Gastrocnemius medialis (tissue), 4 donors: ENCODE measurements around the gene ARHGAP9. TPM values are rescaled to one million over a fixed set of nuclear protein-coding genes. Genes with fewer than 3 reads are reported as not detected.

Source experiments
- ATAC-seq, 2 donors: fragments of 150-250 bp; one replicate each; pipeline ENCODE4 v1.9.1; 2016
- DNase-seq, 2 donors: peaks; one replicate each; pipeline ENCODE4 v3.0.0-alpha.2; 2019
- H3K27ac ChIP-seq, 4 donors: fragments of 200-600 bp; sonication (generic); 1 replicate in 1 of 4; 2 replicates in 3 of 4; pipeline ENCODE4 v1.5.1; 2016 to 2018; ENCODE audit warnings: mild to moderate bottlenecking in 2 of 4, moderate library complexity in 1 of 4
- H3K27me3 ChIP-seq, 3 donors: fragments of 200-600 bp; sonication (generic) in 2 of 3; 1 replicate in 1 of 3; 2 replicates in 2 of 3; pipeline versions ENCODE4 v1.5.1 to v1.6.0; 2016 to 2019; ENCODE audit warnings: mild to moderate bottlenecking in 1 of 3, moderate library complexity in 1 of 3
- H3K36me3 ChIP-seq, 2 donors: fragments of 200-600 bp; sonication (generic) in 1 of 2; one replicate each; pipeline ENCODE4 v1.5.1; 2017 to 2018
- H3K4me1 ChIP-seq, 2 donors: fragments of 200-600 bp; sonication (generic) in 1 of 2; one replicate each; pipeline ENCODE4 v1.5.1; 2016 to 2017; ENCODE audit warnings: mild to moderate bottlenecking in 2 of 2
- H3K4me3 ChIP-seq, 4 donors: fragments of 200-600 bp; sonication (generic) in 3 of 4; 1 replicate in 1 of 4; 2 replicates in 3 of 4; pipeline ENCODE4 v1.5.1; 2016 to 2019; ENCODE audit warnings: mild to moderate bottlenecking in 2 of 4
- H3K9me3 ChIP-seq, 3 donors: fragments of 200-600 bp; sonication (generic) in 2 of 3; 1 replicate in 1 of 3; 2 replicates in 2 of 3; pipeline ENCODE4 v1.5.1; 2016 to 2019
- POLR2A ChIP-seq, 2 donors: fragments of 450-650 bp; IDR thresholded peaks; one replicate each; pipeline ENCODE4 v1.6.1; 2017; ENCODE audit warnings: antibody characterized with exemption in 2 of 2, mild to moderate bottlenecking in 2 of 2, moderate library complexity in 2 of 2
- in situ Hi-C, 4 donors: fragments of 200-750 bp; cut with MboI; loops; one replicate each; pipeline versions ENCODE4 v1.15.0 to v1.8.0; 2017; ENCODE audit warnings: low sequenced_read_pairs in 4 of 4
- intact Hi-C: fragments of 100-400 bp; cut with DNase I; formaldehyde crosslinking; loops from one replicate; pipeline ENCODE4 v1.15.1; 2023; ENCODE audit warnings: low total_unique reads
- total RNA-seq, 4 donors: library from RNA; depleted of rRNA; stranded (reverse); fragments of >200 nt; gene quantifications; one replicate each; pipeline versions ENCODE4 v1.1.0 to v1.2.3, GENCODE V29; 2016
- TF ChIP-seq, protein P1 (sequence below), 5 experiments: fragments of 450-650 bp in 3 of 5; fragments of 200-600 bp in 2 of 5; sonication (generic) in 2 of 5; IDR thresholded peaks in 4 of 5; conservative IDR thresholded peaks in 1 of 5; 1 replicate in 4 of 5; 2 replicates in 1 of 5; pipeline ENCODE4 v1.5.1; 2016 to 2019; ENCODE audit warnings: antibody characterized with exemption in 5 of 5, mild to moderate bottlenecking in 3 of 5, moderate library complexity in 3 of 5

Gene ARHGAP9
- total RNA-seq, 4 donors from 2014 or later = 2.7 to 5.1 (median 4.7) TPM

DNA sequence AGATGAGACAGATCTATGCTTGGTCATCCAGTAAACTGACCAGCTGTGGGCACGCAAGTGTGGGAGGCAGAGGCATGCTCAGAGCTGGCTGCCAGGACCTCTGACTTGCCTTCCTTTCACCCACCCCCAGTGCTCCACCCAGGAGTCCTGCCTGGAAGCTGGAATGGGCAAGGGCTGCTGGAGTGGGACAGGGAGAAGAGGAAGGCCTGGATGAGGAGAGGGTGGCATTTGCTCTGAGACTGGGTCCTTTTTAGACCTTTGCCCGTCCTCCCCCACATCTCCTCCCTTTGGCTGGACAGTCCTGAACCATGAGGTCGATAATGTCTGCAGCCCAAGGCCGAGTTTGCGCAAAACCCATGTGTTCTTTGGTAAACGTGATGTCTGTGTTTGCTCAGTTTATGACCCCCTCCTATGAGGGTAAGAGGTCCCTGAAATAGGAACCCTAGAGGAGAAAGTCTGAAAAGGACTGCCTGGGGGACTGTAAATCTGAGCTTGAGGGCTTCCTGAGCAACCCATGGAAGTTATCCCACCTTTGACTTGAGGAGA is 28.4 kb downstream of the ARHGAP9 start:
- no peak for ATAC-seq
- in situ Hi-C loops = loop anchor here in 1 of 4 donors (10.0 kb wide), 2 partner anchors 137 to 187 kb away; no protein-coding TSS in a partner anchor
- peak overlapping the region; percentile 81 to 92 (median 90) for H3K27ac ChIP-seq

DNA sequence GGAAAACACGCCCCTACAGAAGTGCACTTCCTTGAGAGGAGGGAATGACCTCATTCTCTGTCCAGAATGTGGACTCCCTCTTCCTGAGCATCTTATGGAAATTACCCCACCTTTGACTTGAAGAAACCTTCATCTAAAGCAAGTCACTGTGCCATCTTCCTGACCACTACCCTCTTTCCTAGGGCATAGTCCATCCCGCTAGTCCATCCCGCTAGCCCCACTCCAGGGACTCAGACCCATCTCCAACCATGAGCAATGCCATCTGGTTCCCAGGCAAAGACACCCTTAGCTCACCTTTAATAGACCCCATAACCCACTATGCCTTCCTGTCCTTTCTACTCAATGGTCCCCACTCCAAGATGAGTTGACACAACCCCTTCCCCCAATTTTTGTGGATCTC is 29.6 kb downstream of the ARHGAP9 start:
- in situ Hi-C loops (loop anchor here in 1 of 4 donors (10.0 kb wide), 2 partner anchors 135 to 185 kb away; no protein-coding TSS in a partner anchor), intact Hi-C loops (loop anchor here (5.0 to 10.0 kb wide), 3 partner anchors 33 to 245 kb away; partner anchors contain the start of gene OS9)
- peaks cover 21 to 28% of the 10 kb centered on the region in 2 donors for H3K4me1 ChIP-seq
- no peaks in the 10 kb centered on the region for H3K36me3 ChIP-seq
- no peak for ATAC-seq
- TF ChIP-seq POLR2A (IDR thresholded peaks at IDR 0.05) = no peak
- TF ChIP-seq, protein P1, sequence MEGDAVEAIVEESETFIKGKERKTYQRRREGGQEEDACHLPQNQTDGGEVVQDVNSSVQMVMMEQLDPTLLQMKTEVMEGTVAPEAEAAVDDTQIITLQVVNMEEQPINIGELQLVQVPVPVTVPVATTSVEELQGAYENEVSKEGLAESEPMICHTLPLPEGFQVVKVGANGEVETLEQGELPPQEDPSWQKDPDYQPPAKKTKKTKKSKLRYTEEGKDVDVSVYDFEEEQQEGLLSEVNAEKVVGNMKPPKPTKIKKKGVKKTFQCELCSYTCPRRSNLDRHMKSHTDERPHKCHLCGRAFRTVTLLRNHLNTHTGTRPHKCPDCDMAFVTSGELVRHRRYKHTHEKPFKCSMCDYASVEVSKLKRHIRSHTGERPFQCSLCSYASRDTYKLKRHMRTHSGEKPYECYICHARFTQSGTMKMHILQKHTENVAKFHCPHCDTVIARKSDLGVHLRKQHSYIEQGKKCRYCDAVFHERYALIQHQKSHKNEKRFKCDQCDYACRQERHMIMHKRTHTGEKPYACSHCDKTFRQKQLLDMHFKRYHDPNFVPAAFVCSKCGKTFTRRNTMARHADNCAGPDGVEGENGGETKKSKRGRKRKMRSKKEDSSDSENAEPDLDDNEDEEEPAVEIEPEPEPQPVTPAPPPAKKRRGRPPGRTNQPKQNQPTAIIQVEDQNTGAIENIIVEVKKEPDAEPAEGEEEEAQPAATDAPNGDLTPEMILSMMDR (IDR thresholded peaks at IDR 0.05 in 4 of 5, conservative IDR thresholded peaks at IDR 0.05 in 1 of 5) = no peak
- DNase-seq = no peak
- H3K27me3 ChIP-seq = no peaks in the 10 kb centered on the region
- H3K4me3 ChIP-seq = no peak overlapping the region
- no peak overlapping the region for H3K27ac ChIP-seq
- H3K9me3 ChIP-seq = no peaks in the 10 kb centered on the region

More for the DNA sequence above, 28.4 kb downstream of the ARHGAP9 start:
- H3K27me3 ChIP-seq = no peaks in the 10 kb centered on the region
- H3K9me3 ChIP-seq = no peaks in the 10 kb centered on the region
- H3K4me3 ChIP-seq = no peak overlapping the region
- intact Hi-C loops = loop anchor here (5.0 to 10.0 kb wide), 3 partner anchors 34 to 243 kb away; partner anchors contain the start of gene OS9
- H3K36me3 ChIP-seq = no peaks in the 10 kb centered on the region
- H3K4me1 ChIP-seq = peaks cover 31 to 39% of the 10 kb centered on the region in 2 donors
- DNase-seq = no peak
- TF ChIP-seq POLR2A (IDR thresholded peaks at IDR 0.05) = no peak
- TF ChIP-seq, protein P1 (IDR thresholded peaks at IDR 0.05 in 4 of 5, conservative IDR thresholded peaks at IDR 0.05 in 1 of 5) = no peak

DNA sequence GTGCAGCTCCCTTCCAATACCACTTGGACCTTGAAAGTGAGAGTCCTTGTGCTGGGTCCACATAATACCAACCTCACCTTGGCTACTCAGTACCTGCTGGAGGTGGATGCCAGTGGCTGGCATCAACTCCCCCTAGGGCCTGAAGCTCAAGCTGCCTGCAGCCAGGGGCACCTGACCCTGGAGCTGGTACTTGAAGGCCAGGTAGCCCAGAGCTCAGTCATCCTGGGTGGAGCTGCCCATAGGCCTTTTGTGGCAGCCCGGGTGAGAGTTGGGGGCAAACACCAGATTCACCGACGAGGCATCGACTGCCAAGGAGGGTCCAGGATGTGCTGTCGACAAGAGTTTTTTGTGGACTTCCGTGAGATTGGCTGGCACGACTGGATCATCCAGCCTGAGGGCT is 30.3 kb downstream of the ARHGAP9 start:
- Histone ChIP-seq H3K27ac (no peak overlapping the region), H3K4me3 (no peak overlapping the region), H3K9me3 (no peaks in the 10 kb centered on the region), H3K27me3 (no peaks in the 10 kb centered on the region), H3K36me3 (no peaks in the 10 kb centered on the region), H3K4me1 (peaks cover 15 to 23% of the 10 kb centered on the region in 2 donors)
- TF ChIP-seq POLR2A (IDR thresholded peaks at IDR 0.05) = no peak
- TF ChIP-seq, protein P1 (IDR thresholded peaks at IDR 0.05 in 4 of 5, conservative IDR thresholded peaks at IDR 0.05 in 1 of 5) = no peak
- intact Hi-C loops (no loop called here), in situ Hi-C loops (loop anchor here in 1 of 4 donors (25.0 kb wide), 1 partner anchor 187 kb away; the partner anchor contains the start of gene STAC3)
- DNase-seq (no peak), ATAC-seq (no peak)

DNA sequence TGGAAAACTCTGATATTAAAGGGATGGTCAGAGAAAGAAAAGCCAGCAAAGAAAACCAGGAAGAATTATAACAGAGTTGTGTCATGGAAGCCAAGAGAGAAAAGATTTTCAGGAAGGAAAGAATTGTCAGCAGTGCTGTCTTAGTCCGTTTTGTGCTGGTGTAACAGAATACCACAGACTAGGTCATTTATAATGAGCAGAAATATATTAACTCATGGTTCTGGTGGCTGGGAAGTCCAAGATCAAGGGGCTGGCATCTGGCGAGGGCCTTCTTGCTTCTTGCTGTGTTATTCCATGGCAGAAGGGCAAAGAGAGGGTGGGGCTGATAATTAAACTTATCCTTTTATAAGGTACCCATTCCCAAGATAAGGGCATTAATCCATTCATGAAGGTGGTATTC is 31.0 kb downstream of the ARHGAP9 start:
- Histone ChIP-seq H3K4me3 (no peak overlapping the region), H3K9me3 (no peaks in the 10 kb centered on the region), H3K27me3 (no peaks in the 10 kb centered on the region), H3K27ac (no peak overlapping the region), H3K36me3 (no peaks in the 10 kb centered on the region), H3K4me1 (peaks cover 15 to 23% of the 10 kb centered on the region in 2 donors)
- intact Hi-C loops = no loop called here
- DNase-seq = no peak
- in situ Hi-C loops = loop anchor here in 1 of 4 donors (25.0 kb wide), 1 partner anchor 186 kb away; the partner anchor contains the start of gene STAC3
- TF ChIP-seq, protein P1 (IDR thresholded peaks at IDR 0.05 in 4 of 5, conservative IDR thresholded peaks at IDR 0.05 in 1 of 5) = no peak
- TF ChIP-seq POLR2A (IDR thresholded peaks at IDR 0.05) = no peak
- ATAC-seq = no peak
